ENCODE data around the gene SOWAHD.
A peak's percentile ranks its signal among the peaks of the same experiment; 100 is the strongest.

Gene SOWAHD

GRCh38 chrX:119775517-119776238, 17.3 kb downstream of the SOWAHD start:
- TF ChIP-seq POLR2A (IDR thresholded peaks at IDR 0.05; ENCODE audit: extremely low read depth, insufficient read length) (no peak), MYC (IDR thresholded peaks at IDR 0.05; ENCODE audit: low read depth, low read length) (no peak), MAX (IDR thresholded peaks at IDR 0.05; ENCODE audit: low read depth, low read length) (no peak), CTCF (IDR thresholded peaks at IDR 0.05; ENCODE audit: low read depth, low read length) (no peak)
- no peak overlapping the region for H3K4me3 ChIP-seq (ENCODE audit: low read depth, low read length)
- no peak for DNase-seq (ENCODE audit: low read depth)

- DNase-seq (ENCODE audit: low read depth), result no peak
- TF ChIP-seq POLR2A (IDR thresholded peaks at IDR 0.05; ENCODE audit: extremely low read depth, insufficient read length), result no peak
- no peak for TF ChIP-seq MYC (IDR thresholded peaks at IDR 0.05; ENCODE audit: low read depth, low read length)
- TF ChIP-seq CTCF (IDR thresholded peaks at IDR 0.05; ENCODE audit: low read depth, low read length), result no peak
- TF ChIP-seq MAX (IDR thresholded peaks at IDR 0.05; ENCODE audit: low read depth, low read length), result no peak
- H3K4me3 ChIP-seq (ENCODE audit: low read depth, low read length), result no peak overlapping the region
Measured at GRCh38 chrX:119778829-119779228, 20.4 kb downstream of the SOWAHD start.

GRCh38 chrX:119783026-119783425, 24.6 kb downstream of the SOWAHD start:
- TF ChIP-seq MYC (IDR thresholded peaks at IDR 0.05; ENCODE audit: low read depth, low read length) (no peak), MAX (IDR thresholded peaks at IDR 0.05; ENCODE audit: low read depth, low read length) (no peak), CTCF (IDR thresholded peaks at IDR 0.05; ENCODE audit: low read depth, low read length) (no peak), POLR2A (IDR thresholded peaks at IDR 0.05; ENCODE audit: extremely low read depth, insufficient read length) (no peak)
- H3K4me3 ChIP-seq (ENCODE audit: low read depth, low read length), result no peak overlapping the region
- peak; percentile 60 for DNase-seq (ENCODE audit: low read depth)

- H3K4me3 ChIP-seq (ENCODE audit: low read depth, low read length), result peak overlapping the region; percentile 21
- peak; percentile 68 for DNase-seq (ENCODE audit: low read depth)
- peak; percentile 59 for TF ChIP-seq CTCF (IDR thresholded peaks at IDR 0.05; ENCODE audit: low read depth, low read length)
- no peak for TF ChIP-seq POLR2A (IDR thresholded peaks at IDR 0.05; ENCODE audit: extremely low read depth, insufficient read length)
- TF ChIP-seq MYC (IDR thresholded peaks at IDR 0.05; ENCODE audit: low read depth, low read length), result no peak
- TF ChIP-seq MAX (IDR thresholded peaks at IDR 0.05; ENCODE audit: low read depth, low read length), result no peak
Measured at GRCh38 chrX:119784747-119785446, 26.5 kb downstream of the SOWAHD start.

GRCh38 chrX:119790977-119791436, 32.6 kb downstream of the SOWAHD start:
- peak overlapping the region; percentile 94 for H3K4me3 ChIP-seq (ENCODE audit: low read depth, low read length)
- peak; percentile 53 for DNase-seq (ENCODE audit: low read depth)
- TF ChIP-seq MYC (IDR thresholded peaks at IDR 0.05; ENCODE audit: low read depth, low read length), result no peak
- no peak for TF ChIP-seq CTCF (IDR thresholded peaks at IDR 0.05; ENCODE audit: low read depth, low read length)
- TF ChIP-seq MAX (IDR thresholded peaks at IDR 0.05; ENCODE audit: low read depth, low read length), result no peak
- no peak for TF ChIP-seq POLR2A (IDR thresholded peaks at IDR 0.05; ENCODE audit: extremely low read depth, insufficient read length)
